SK-N-SH (cell line): ENCODE measurements around the gene HRH2. TPM values are rescaled to one million over a fixed set of nuclear protein-coding genes. Genes with fewer than 3 reads are reported as not detected.
A peak's percentile ranks its signal among the peaks of the same experiment; 100 is the strongest.

Source experiments
- CTCF ChIA-PET: fragments of 300-600, 350-600 bp; formaldehyde crosslinking; extraction: SDS; loops from one replicate; lab custom pipeline; 2021; lab: Yijun Ruan, JAX
- POLR2A ChIA-PET: fragments of 350-600 bp; sonication (Branson Sonifier 250); formaldehyde crosslinking; extraction: SDS; loops from one replicate; lab custom pipeline; 2020; ENCODE audit warnings: antibody characterized with exemption, inconsistent platforms; lab: Yijun Ruan, JAX
- DNase-seq: peaks from one replicate; pipeline ENCODE4 v3.0.0; 2012
- H2AFZ ChIP-seq: fragments of 200-600 bp; sonication (generic); 2 replicates; pipeline ENCODE4 v1.8.1; 2016; ENCODE audit warnings: antibody characterized with exemption, mild to moderate bottlenecking, low read depth
- H3F3A ChIP-seq: fragments of 200-600 bp; sonication (generic); replicated peaks from 2 replicates; pipeline ENCODE3; 2016; ENCODE audit warnings: antibody characterized with exemption, mild to moderate bottlenecking; ENCODE audit not compliant: insufficient read depth
- H3K27ac ChIP-seq, 2 experiments: fragments of 200-500 bp in 1 of 2; fragments of 200-600 bp in 1 of 2; sonication (Bioruptor generic) in 1 of 2; sonication (generic), shearing (Covaris generic) in 1 of 2; 2 replicates each; pipeline versions ENCODE4 v1.5.1 to v1.6.1; 2014 to 2016; ENCODE audit warnings: low read depth in 2 of 2, inconsistent platforms in 1 of 2, low read length in 1 of 2, mild to moderate bottlenecking in 1 of 2, mixed read lengths in 1 of 2
- H3K27me3 ChIP-seq: fragments of 200-600 bp; sonication (generic), shearing (Covaris generic); 2 replicates; pipeline ENCODE4 v1.6.1; 2016; ENCODE audit warnings: mixed run types; ENCODE audit not compliant: insufficient read depth
- H3K36me3 ChIP-seq, 2 experiments: fragments of 200-500 bp in 1 of 2; fragments of 200-600 bp in 1 of 2; sonication (Bioruptor generic) in 1 of 2; sonication (generic) in 1 of 2; replicated peaks in 1 of 2; 2 replicates each; pipeline versions ENCODE3 to v1.5.1; 2014 to 2016; ENCODE audit warnings: low read length in 1 of 2, mild to moderate bottlenecking in 1 of 2; ENCODE audit not compliant: insufficient read depth in 2 of 2, control insufficient read depth in 1 of 2
- H3K4me1 ChIP-seq, 2 experiments: fragments of 200-500 bp in 1 of 2; fragments of 200-600 bp in 1 of 2; sonication (Bioruptor generic) in 1 of 2; sonication (generic), shearing (Covaris generic) in 1 of 2; 2 replicates each; pipeline versions ENCODE4 v1.5.1 to v1.6.1; 2014 to 2016; ENCODE audit warnings: low read depth in 1 of 2, low read length in 1 of 2, mixed run types in 1 of 2; ENCODE audit not compliant: insufficient read depth in 2 of 2, control insufficient read depth in 1 of 2
- H3K4me2 ChIP-seq: fragments of 200-600 bp; sonication (generic), shearing (Covaris generic); 2 replicates; pipeline ENCODE4 v1.6.1; 2017; ENCODE audit warnings: mixed run types
- H3K4me3 ChIP-seq, 2 experiments: fragments of 200-500 bp in 1 of 2; fragments of 200-600 bp in 1 of 2; sonication (Bioruptor generic) in 1 of 2; sonication (generic), shearing (Covaris generic) in 1 of 2; 2 replicates each; pipeline versions ENCODE4 v1.5.1 to v1.8.1; 2014 to 2016; ENCODE audit warnings: low read depth in 2 of 2, inconsistent platforms in 1 of 2, low read length in 1 of 2, mild to moderate bottlenecking in 1 of 2, mixed read lengths in 1 of 2, moderate library complexity in 1 of 2
- H3K79me2 ChIP-seq: fragments of 200-600 bp; sonication (generic); 2 replicates; pipeline ENCODE4 v1.8.1; 2017; ENCODE audit warnings: mild to moderate bottlenecking; ENCODE audit not compliant: insufficient read depth
- H3K9ac ChIP-seq: fragments of 200-600 bp; sonication (generic); 2 replicates; pipeline ENCODE4 v1.6.1; 2017; ENCODE audit warnings: mixed run types
- H3K9me2 ChIP-seq: fragments of 200-600 bp; sonication (generic); 2 replicates; pipeline ENCODE4 v1.6.1; 2017; ENCODE audit warnings: mixed run types
- H3K9me3 ChIP-seq: fragments of 200-600 bp; sonication (generic); 2 replicates; pipeline ENCODE4 v1.6.1; 2017; ENCODE audit warnings: mixed run types, mild to moderate bottlenecking, moderate library complexity
- H4K20me1 ChIP-seq: fragments of 200-600 bp; sonication (generic); 2 replicates; pipeline ENCODE4 v1.6.1; 2017; ENCODE audit warnings: mild to moderate bottlenecking, mixed run types; ENCODE audit not compliant: insufficient read depth
- CHD2 ChIP-seq: fragments of 150-350 bp; IDR thresholded peaks from 2 replicates; pipeline ENCODE4 v1.6.1; 2018; ENCODE audit warnings: low read length; ENCODE audit not compliant: partially characterized antibody
- FOXJ3 ChIP-seq: sonication (generic); formaldehyde crosslinking; IDR thresholded peaks from 2 replicates; pipeline ENCODE4 v1.5.1; 2020; ENCODE audit warnings: mild to moderate bottlenecking, missing genetic modification reagents
- FOXM1 ChIP-seq: IDR thresholded peaks from 2 replicates; pipeline ENCODE4 v1.4.0; 2012; ENCODE audit warnings: low read depth, mild to moderate bottlenecking
- GATA2 ChIP-seq: sonication (generic); formaldehyde crosslinking; IDR thresholded peaks from 2 replicates; pipeline ENCODE4 v1.5.0; 2020; ENCODE audit warnings: mild to moderate bottlenecking, missing genetic modification reagents
- MEF2A ChIP-seq: IDR thresholded peaks from 2 replicates; pipeline ENCODE4 v1.4.0; 2012; ENCODE audit warnings: low read depth, borderline replicate concordance
- MXI1 ChIP-seq: IDR thresholded peaks from 2 replicates; pipeline ENCODE4 v1.6.1; 2012; ENCODE audit warnings: mild to moderate bottlenecking, low read depth, low read length, improper control_type of control experiment
- NRF1 ChIP-seq: IDR thresholded peaks from 2 replicates; pipeline ENCODE4 v1.6.1; 2012; ENCODE audit warnings: low read depth, mild to moderate bottlenecking, low read length
- SIN3A ChIP-seq: IDR thresholded peaks from 2 replicates; pipeline ENCODE4 v1.6.1; 2012; ENCODE audit warnings: low read depth, mild to moderate bottlenecking, low read length, moderate library complexity, borderline replicate concordance
- TCF12 ChIP-seq: IDR thresholded peaks from 2 replicates; pipeline ENCODE4 v1.4.0; 2012
- WGBS: methylation state at CpG from one replicate; pipeline ENCODE4 v1.1.6; 2017; ENCODE audit warnings: low lambda C conversion rate; 5-methylcytosine and 5-hydroxymethylcytosine counted together
- polyA plus RNA-seq, 3 experiments: library from polyadenylated mRNA; depleted of rRNA; stranded (reverse); fragments of >200 nt; gene quantifications; 2 replicates each; pipeline ENCODE4 v1.2.3, GENCODE V29; 2012
- TF ChIP-seq, protein P1 (sequence below): IDR thresholded peaks from 2 replicates; pipeline ENCODE4 v1.6.1; 2012; ENCODE audit warnings: mild to moderate bottlenecking, low read depth, low read length, moderate library complexity
- TF ChIP-seq, protein P2 (sequence below): fragments of 200-600 bp; sonication (generic); IDR thresholded peaks from 2 replicates; pipeline ENCODE4 v1.6.1; 2017; ENCODE audit warnings: antibody characterized with exemption, mild to moderate bottlenecking, moderate library complexity

HRH2 gene
- polyA plus RNA-seq, 1 of the 3 experiments (the other 2 are of a cell fraction), result 0.08 TPM

DNA sequence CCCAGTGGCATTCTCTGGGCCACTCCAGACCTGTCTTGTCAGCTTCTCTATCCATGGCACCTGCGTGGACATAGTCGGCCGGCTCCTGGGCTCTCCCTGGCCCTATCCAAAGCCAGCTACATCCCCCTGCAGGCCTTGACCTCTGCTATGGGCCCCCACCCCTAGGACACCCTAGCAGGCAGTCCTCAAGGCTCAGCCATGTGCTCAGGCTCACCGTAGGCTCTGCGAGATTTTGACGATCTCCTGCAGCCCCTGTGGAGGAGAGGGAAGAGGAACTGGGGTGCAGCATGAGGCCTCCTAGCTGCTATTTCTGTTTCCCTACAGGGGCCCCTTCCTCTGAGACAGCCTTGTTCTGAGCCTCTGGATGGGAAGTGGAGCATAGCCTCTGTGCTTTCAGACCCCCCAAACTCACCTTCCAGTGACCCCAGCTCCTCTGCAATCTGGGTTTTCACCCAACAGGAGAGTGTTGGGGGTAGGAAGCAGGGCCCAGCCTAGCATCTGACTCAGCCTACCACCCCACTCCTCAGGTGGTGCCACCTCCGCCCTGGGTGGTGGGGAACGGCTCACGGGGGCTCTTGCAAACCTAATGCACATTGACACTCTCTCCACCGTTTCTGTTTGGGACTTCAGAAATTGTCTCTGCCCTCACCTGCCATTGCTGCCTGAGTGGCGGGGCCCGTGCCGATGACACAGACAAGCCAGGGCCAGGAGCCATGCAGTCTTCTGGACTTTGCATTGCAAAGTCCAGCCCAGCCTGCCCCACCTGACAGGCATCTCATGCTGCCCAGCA lies 36.7 kb downstream of the HRH2 start:
- whole genome bisulfite sequencing, result 43% methylated on average over 12 of the region's 13 CpGs
- Histone ChIP-seq H3K27me3 (no peaks in the 10 kb centered on the region), H3K4me1 (peaks cover 0 to 3% of the 10 kb centered on the region in 2 experiments; a peak in 1 of 4 replicates), H3K9me3 (no peaks in the 10 kb centered on the region), H3K36me3 (no peaks in the 10 kb centered on the region), H3K4me3 (no peak overlapping the region), H2AFZ (no peak overlapping the region), H3K79me2 (no peaks in the 10 kb centered on the region), H3F3A (no peaks in the 10 kb centered on the region), H3K9me2 (no peaks in the 10 kb centered on the region), H4K20me1 (no peaks in the 10 kb centered on the region), H3K27ac (no peak overlapping the region), H3K4me2 (no peak overlapping the region), H3K9ac (no peak overlapping the region)
- POLR2A ChIA-PET, result no interaction called here
- no peak for TF ChIP-seq MXI1
- TF ChIP-seq, protein P1, sequence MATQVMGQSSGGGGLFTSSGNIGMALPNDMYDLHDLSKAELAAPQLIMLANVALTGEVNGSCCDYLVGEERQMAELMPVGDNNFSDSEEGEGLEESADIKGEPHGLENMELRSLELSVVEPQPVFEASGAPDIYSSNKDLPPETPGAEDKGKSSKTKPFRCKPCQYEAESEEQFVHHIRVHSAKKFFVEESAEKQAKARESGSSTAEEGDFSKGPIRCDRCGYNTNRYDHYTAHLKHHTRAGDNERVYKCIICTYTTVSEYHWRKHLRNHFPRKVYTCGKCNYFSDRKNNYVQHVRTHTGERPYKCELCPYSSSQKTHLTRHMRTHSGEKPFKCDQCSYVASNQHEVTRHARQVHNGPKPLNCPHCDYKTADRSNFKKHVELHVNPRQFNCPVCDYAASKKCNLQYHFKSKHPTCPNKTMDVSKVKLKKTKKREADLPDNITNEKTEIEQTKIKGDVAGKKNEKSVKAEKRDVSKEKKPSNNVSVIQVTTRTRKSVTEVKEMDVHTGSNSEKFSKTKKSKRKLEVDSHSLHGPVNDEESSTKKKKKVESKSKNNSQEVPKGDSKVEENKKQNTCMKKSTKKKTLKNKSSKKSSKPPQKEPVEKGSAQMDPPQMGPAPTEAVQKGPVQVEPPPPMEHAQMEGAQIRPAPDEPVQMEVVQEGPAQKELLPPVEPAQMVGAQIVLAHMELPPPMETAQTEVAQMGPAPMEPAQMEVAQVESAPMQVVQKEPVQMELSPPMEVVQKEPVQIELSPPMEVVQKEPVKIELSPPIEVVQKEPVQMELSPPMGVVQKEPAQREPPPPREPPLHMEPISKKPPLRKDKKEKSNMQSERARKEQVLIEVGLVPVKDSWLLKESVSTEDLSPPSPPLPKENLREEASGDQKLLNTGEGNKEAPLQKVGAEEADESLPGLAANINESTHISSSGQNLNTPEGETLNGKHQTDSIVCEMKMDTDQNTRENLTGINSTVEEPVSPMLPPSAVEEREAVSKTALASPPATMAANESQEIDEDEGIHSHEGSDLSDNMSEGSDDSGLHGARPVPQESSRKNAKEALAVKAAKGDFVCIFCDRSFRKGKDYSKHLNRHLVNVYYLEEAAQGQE, result no peak
- TF ChIP-seq SIN3A, result no peak
- TF ChIP-seq CHD2, result no peak
- TF ChIP-seq TCF12, result no peak
- no peak for TF ChIP-seq MEF2A
- CTCF ChIA-PET, result interaction anchor here (1.1 to 6.8 kb wide), 4 partner anchors 8 to 160 kb away, joined by 3 to 45 read pairs (median 6); no protein-coding TSS in a partner anchor
- no peak for DNase-seq

DNA sequence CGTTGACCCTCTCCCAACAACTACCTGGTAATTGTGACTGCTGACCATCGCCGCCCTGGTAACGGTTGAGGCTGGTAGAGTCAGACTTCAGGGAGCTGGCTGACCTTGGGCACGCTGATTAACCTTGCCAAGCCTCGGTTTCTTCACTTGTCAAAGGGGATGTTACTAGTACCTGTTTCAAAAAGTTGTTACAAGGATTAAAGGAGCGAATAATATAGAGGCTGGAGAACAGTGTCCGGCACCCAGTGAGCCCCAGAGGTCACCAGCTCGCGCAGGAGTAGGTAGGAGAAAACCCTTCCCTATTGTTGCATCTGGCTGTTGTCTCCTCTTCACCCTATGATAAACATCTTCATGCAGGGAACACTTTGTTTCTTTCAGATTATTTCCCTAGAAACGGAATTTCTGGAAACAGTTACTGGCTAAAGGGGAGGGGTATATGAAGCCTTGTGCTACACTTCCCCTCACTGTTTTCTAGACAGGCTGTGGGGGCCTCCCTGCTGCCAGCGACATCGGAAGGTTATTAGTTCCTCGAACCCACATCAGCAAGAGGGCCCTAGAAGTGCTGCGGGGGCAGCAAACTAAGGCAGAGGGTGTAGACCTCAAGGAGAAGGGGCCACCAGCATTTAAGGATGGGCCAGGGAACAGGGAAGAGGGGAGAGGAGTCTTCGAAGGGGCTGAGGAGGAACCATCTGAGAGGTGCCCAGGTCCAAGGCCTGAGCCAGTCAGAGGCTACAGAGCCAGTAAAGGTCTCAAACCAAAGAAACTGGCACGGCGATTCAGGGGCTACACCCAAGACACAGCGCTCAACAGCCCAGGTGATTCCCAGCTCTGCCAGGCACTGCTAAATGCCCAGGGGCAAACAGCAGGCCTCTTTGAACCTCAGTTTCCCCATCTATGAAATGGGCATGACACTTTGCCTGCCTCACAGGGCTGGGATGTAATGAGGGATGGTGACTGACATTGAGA lies 37.6 kb downstream of the HRH2 start:
- no peaks in the 10 kb centered on the region for H3K27me3 ChIP-seq
- H3K79me2 ChIP-seq, result no peaks in the 10 kb centered on the region
- 66% methylated on average over 19 of the region's 19 CpGs for WGBS
- no peak overlapping the region for H2AFZ ChIP-seq
- peaks cover 0 to 3% of the 10 kb centered on the region in 2 experiments; a peak in 1 of 4 replicates for H3K4me1 ChIP-seq
- H3K9me3 ChIP-seq, result no peaks in the 10 kb centered on the region
- no peak overlapping the region for H3K27ac ChIP-seq
- no peak overlapping the region for H3K9ac ChIP-seq
- no peaks in the 10 kb centered on the region for H3F3A ChIP-seq
- H3K36me3 ChIP-seq, result no peaks in the 10 kb centered on the region
- POLR2A ChIA-PET, result no interaction called here
- CTCF ChIA-PET, result interaction anchor here (1.1 to 6.8 kb wide), 3 partner anchors 9 to 161 kb away, joined by 3 to 45 read pairs (median 6); no protein-coding TSS in a partner anchor
- H3K4me2 ChIP-seq, result no peak overlapping the region
- DNase-seq, result peak; percentile 47
- TF ChIP-seq FOXJ3 (CRISPR knock-in tag) (no peak), TCF12 (no peak), MEF2A (no peak), FOXM1 (no peak), GATA2 (CRISPR knock-in tag) (no peak), NRF1 (no peak)
- TF ChIP-seq, protein P1, result no peak
- TF ChIP-seq, protein P2, sequence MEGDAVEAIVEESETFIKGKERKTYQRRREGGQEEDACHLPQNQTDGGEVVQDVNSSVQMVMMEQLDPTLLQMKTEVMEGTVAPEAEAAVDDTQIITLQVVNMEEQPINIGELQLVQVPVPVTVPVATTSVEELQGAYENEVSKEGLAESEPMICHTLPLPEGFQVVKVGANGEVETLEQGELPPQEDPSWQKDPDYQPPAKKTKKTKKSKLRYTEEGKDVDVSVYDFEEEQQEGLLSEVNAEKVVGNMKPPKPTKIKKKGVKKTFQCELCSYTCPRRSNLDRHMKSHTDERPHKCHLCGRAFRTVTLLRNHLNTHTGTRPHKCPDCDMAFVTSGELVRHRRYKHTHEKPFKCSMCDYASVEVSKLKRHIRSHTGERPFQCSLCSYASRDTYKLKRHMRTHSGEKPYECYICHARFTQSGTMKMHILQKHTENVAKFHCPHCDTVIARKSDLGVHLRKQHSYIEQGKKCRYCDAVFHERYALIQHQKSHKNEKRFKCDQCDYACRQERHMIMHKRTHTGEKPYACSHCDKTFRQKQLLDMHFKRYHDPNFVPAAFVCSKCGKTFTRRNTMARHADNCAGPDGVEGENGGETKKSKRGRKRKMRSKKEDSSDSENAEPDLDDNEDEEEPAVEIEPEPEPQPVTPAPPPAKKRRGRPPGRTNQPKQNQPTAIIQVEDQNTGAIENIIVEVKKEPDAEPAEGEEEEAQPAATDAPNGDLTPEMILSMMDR, result no peak
- no peak overlapping the region for H3K4me3 ChIP-seq
- H4K20me1 ChIP-seq, result no peaks in the 10 kb centered on the region
- H3K9me2 ChIP-seq, result no peaks in the 10 kb centered on the region
